ENCODE measurements around the gene NT5C3A. TPM values are rescaled to one million over a fixed set of nuclear protein-coding genes. Genes with fewer than 3 reads are reported as not detected.
A peak's percentile ranks its signal among the peaks of the same experiment; 100 is the strongest.

NT5C3A gene
- total RNA-seq, 1 experiment from 2014 or later = 35.0 TPM

DNA sequence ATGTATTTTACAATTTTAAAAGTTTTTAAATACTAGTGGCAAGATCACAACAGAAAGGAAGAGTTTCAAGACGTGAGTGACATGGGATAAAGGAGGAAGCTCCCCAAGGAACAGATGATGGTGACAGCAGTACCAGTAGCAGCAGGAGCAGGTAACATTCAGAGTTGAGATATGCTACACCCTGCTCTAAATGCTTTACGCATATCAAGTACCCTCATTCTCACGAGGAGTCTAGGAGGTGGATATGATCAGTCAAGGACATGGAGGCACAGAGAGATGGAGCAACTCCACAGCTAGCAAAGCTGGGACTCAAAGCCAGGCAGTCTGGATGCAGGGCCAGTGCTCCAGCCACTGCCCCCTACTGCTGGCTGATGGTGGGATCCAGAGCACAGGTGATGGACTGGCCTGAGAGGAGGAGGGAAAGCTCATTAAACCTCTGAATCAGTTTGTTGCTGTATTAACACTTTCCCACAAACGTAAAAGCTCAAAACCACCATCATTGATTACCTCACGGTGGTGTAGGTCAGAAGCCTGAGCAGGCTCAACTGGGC, 29.1 kb upstream of the NT5C3A start:
- Histone ChIP-seq H3K4me3 (ENCODE audit: low read length) (no peak overlapping the region), H3K27me3 (ENCODE audit: low read length) (no peaks in the 10 kb centered on the region), H3K9me2 (replicated peaks; ENCODE audit: low read length) (no peaks in the 10 kb centered on the region), H3F3A (ENCODE audit: low read length, unreplicated experiment) (no peaks in the 10 kb centered on the region), H3K4me1 (ENCODE audit: insufficient read depth, low read length) (peaks cover 8% of the 10 kb centered on the region; the same call in 1 of the 2 replicates), H3K79me2 (ENCODE audit: low read length) (no peaks in the 10 kb centered on the region), H4K20me1 (ENCODE audit: low read length) (no peaks in the 10 kb centered on the region), H3K4me2 (ENCODE audit: low read length) (0 out of 2 replicates have a peak overlapping the region, but pooled peaks have one; percentile 35), H2AFZ (ENCODE audit: low read length) (no peak overlapping the region), H3K9me3 (ENCODE audit: low read length) (no peaks in the 10 kb centered on the region), H3K27ac (ENCODE audit: low read length) (no peak overlapping the region), H3K9ac (ENCODE audit: low read length) (no peak overlapping the region), H3K36me3 (ENCODE audit: low read depth, low read length) (peaks cover 8% of the 10 kb centered on the region; the same call in 1 of the 2 replicates)
- ChIA-PET POLR2A (ENCODE audit: unreplicated experiment) (no interaction called here), CTCF (no interaction called here)
- ATAC-seq (no peak), DNase-seq (no peak)
- intact Hi-C loops (cut with micrococcal nuclease) = no loop called here
- no TSS peak for BruUV-seq (replicated peaks)
- TF ChIP-seq, protein P1, sequence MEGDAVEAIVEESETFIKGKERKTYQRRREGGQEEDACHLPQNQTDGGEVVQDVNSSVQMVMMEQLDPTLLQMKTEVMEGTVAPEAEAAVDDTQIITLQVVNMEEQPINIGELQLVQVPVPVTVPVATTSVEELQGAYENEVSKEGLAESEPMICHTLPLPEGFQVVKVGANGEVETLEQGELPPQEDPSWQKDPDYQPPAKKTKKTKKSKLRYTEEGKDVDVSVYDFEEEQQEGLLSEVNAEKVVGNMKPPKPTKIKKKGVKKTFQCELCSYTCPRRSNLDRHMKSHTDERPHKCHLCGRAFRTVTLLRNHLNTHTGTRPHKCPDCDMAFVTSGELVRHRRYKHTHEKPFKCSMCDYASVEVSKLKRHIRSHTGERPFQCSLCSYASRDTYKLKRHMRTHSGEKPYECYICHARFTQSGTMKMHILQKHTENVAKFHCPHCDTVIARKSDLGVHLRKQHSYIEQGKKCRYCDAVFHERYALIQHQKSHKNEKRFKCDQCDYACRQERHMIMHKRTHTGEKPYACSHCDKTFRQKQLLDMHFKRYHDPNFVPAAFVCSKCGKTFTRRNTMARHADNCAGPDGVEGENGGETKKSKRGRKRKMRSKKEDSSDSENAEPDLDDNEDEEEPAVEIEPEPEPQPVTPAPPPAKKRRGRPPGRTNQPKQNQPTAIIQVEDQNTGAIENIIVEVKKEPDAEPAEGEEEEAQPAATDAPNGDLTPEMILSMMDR (conservative IDR thresholded peaks at IDR 0.05; ENCODE audit: low read depth, low read length) = no peak
- no peak for TF ChIP-seq EZH2 (IDR thresholded peaks at IDR 0.05; ENCODE audit: low read length, unreplicated experiment)
- no peak for TF ChIP-seq EZH2phosphoT487 (IDR thresholded peaks at IDR 0.05; ENCODE audit: borderline replicate concordance, low read length)

DNA sequence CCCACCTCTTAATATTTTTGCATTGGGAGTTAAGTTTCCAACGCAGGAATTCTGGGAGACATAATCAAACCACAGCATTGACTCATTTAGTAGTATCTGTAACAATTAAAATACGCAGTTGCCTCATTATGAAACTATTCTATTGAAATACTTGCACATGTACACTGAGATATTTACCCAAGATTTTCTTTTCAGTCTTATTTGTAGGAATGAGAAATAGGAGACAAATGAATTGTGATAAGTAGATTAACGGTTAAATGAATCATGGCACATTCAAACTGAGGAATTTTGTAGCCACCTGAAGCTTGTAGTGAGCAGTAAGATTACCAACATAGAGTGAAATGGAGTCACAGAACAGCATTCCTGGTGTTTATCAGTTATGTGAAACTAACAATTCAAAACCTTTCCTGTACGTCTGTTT, 28.5 kb upstream of the NT5C3A start:
- peak; percentile 40 for DNase-seq
- intact Hi-C loops (cut with micrococcal nuclease) = no loop called here
- no peak overlapping the region for H3K4me3 ChIP-seq (ENCODE audit: low read length)
- H3K4me1 ChIP-seq (ENCODE audit: insufficient read depth, low read length) = peaks cover 8% of the 10 kb centered on the region; the same call in 1 of the 2 replicates
- no peaks in the 10 kb centered on the region for H3K9me2 ChIP-seq (replicated peaks; ENCODE audit: low read length)
- no peaks in the 10 kb centered on the region for H3K79me2 ChIP-seq (ENCODE audit: low read length)
- no peaks in the 10 kb centered on the region for H3F3A ChIP-seq (ENCODE audit: low read length, unreplicated experiment)
- H3K4me2 ChIP-seq (ENCODE audit: low read length) = peak overlapping the region; percentile 35; the same call in 1 of the 2 replicates
- no peaks in the 10 kb centered on the region for H3K9me3 ChIP-seq (ENCODE audit: low read length)
- H3K36me3 ChIP-seq (ENCODE audit: low read depth, low read length) = peaks cover 6% of the 10 kb centered on the region; the same call in 1 of the 2 replicates
- TF ChIP-seq, protein P1 (conservative IDR thresholded peaks at IDR 0.05; ENCODE audit: low read depth, low read length) = no peak
- no peak for TF ChIP-seq EZH2phosphoT487 (IDR thresholded peaks at IDR 0.05; ENCODE audit: borderline replicate concordance, low read length)
- TF ChIP-seq EZH2 (IDR thresholded peaks at IDR 0.05; ENCODE audit: low read length, unreplicated experiment) = no peak
- ChIA-PET POLR2A (ENCODE audit: unreplicated experiment) (no interaction called here), CTCF (no interaction called here)
- no TSS peak for BruUV-seq (replicated peaks)
- ATAC-seq = peak; percentile 9; the same call in 1 of the 2 replicates
- H3K27me3 ChIP-seq (ENCODE audit: low read length) = no peaks in the 10 kb centered on the region
- H2AFZ ChIP-seq (ENCODE audit: low read length) = no peak overlapping the region
- H3K27ac ChIP-seq (ENCODE audit: low read length) = no peak overlapping the region
- no peak overlapping the region for H3K9ac ChIP-seq (ENCODE audit: low read length)
- H4K20me1 ChIP-seq (ENCODE audit: low read length) = no peaks in the 10 kb centered on the region

DNA sequence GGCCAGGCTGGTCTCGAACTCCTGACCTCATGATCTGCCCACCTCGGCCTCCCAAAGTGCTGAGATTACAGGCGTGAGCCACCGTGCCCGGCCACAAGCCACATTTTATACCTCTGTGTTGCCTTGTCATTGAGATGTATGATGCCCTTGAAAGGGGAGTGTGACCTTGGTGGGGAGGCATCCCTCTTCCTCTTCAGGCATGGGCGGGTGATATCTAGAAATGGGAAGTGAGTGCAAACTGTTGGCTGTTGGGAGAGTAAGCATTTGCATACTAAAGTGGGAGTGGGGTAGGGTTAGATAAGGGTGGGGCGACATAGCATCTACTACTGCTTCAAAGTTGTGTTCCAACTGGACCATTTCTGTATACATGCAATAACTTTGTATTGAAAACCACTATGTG, 26.6 kb upstream of the NT5C3A start:
- Histone ChIP-seq H2AFZ (ENCODE audit: low read length) (no peak overlapping the region), H3K79me2 (ENCODE audit: low read length) (no peaks in the 10 kb centered on the region), H3K27me3 (ENCODE audit: low read length) (no peaks in the 10 kb centered on the region), H4K20me1 (ENCODE audit: low read length) (no peaks in the 10 kb centered on the region), H3F3A (ENCODE audit: low read length, unreplicated experiment) (no peaks in the 10 kb centered on the region), H3K27ac (ENCODE audit: low read length) (no peak overlapping the region), H3K9ac (ENCODE audit: low read length) (no peak overlapping the region), H3K9me3 (ENCODE audit: low read length) (no peaks in the 10 kb centered on the region), H3K36me3 (ENCODE audit: low read depth, low read length) (peaks cover 3% of the 10 kb centered on the region; the same call in 1 of the 2 replicates), H3K4me1 (ENCODE audit: insufficient read depth, low read length) (peaks cover 8% of the 10 kb centered on the region; the same call in 1 of the 2 replicates), H3K4me3 (ENCODE audit: low read length) (no peak overlapping the region), H3K4me2 (ENCODE audit: low read length) (no peak overlapping the region), H3K9me2 (replicated peaks; ENCODE audit: low read length) (no peaks in the 10 kb centered on the region)
- no peak for DNase-seq
- CTCF ChIA-PET = no interaction called here
- POLR2A ChIA-PET (ENCODE audit: unreplicated experiment) = no interaction called here
- TF ChIP-seq EZH2phosphoT487 (IDR thresholded peaks at IDR 0.05; ENCODE audit: borderline replicate concordance, low read length) (no peak), EZH2 (IDR thresholded peaks at IDR 0.05; ENCODE audit: low read length, unreplicated experiment) (no peak)
- TF ChIP-seq, protein P1 (conservative IDR thresholded peaks at IDR 0.05; ENCODE audit: low read depth, low read length) = no peak
- BruUV-seq (replicated peaks) = no TSS peak
- intact Hi-C loops (cut with micrococcal nuclease) = no loop called here
- ATAC-seq = no peak
